Lower leg skin (tissue), 4 donors: Measurements from ENCODE around the gene SCRN2. TPM values are rescaled to one million over a fixed set of nuclear protein-coding genes. Genes with fewer than 3 reads are reported as not detected.

Source experiments
- DNase-seq, 2 donors: peaks; one replicate each; pipeline ENCODE4 v3.0.0-alpha.2; 2019; ENCODE audit warnings: low spot score in 2 of 2
- H3K4me3 ChIP-seq: fragments of 200-600 bp; sonication (generic); 2 replicates; pipeline ENCODE4 v1.5.1; 2017; ENCODE audit warnings: mild to moderate bottlenecking, low read depth; ENCODE audit not compliant: poor library complexity, severe bottlenecking
- CTCF ChIP-seq, 3 donors: fragments of 450-650 bp; IDR thresholded peaks; one replicate each; pipeline ENCODE4 v1.5.1; 2016; ENCODE audit warnings: antibody characterized with exemption in 3 of 3, mild to moderate bottlenecking in 3 of 3, moderate library complexity in 2 of 3
- POLR2A ChIP-seq, 2 donors: fragments of 450-650 bp; IDR thresholded peaks; one replicate each; pipeline ENCODE4 v1.6.1; 2016 to 2017; ENCODE audit warnings: antibody characterized with exemption in 2 of 2, mild to moderate bottlenecking in 1 of 2, moderate library complexity in 1 of 2
- WGBS, 2 donors: methylation state at CpG; one replicate each; pipeline ENCODE4 v1.1.5; 2018; 5-methylcytosine and 5-hydroxymethylcytosine counted together
- intact Hi-C: fragments of 100-400 bp; cut with DNase I; formaldehyde crosslinking; loops from one replicate; pipeline ENCODE4 v1.15.0; 2023; ENCODE audit warnings: low total_unique reads
- total RNA-seq, 4 donors: library from RNA; depleted of rRNA; stranded (reverse); fragments of >200 nt; gene quantifications; one replicate each; pipeline ENCODE4 v1.1.0, GENCODE V29; 2016

SCRN2 gene
- total RNA-seq = 10 to 100 TPM; 23.1 to 37.9 (median 28.3) TPM

GRCh38 chr17:47840742-47841487, at the start of gene SCRN2:
Gene SCRN2 (minus strand): TSS chr17:47841273. CDS start chr17:47840843, 430 bp downstream.
- WGBS, 2 donors = 0% methylated on average over 29 to 49 of the region's 55 CpGs
- peak within 1 kb of the TSS; percentile 63 for H3K4me3 ChIP-seq
- intact Hi-C loops = loop anchor here (2.0 kb wide), 1 partner anchor 48 kb away; no protein-coding TSS in a partner anchor
- peak; percentile 87 to 98 for DNase-seq
- peak in 1 of 3 donors; percentile 98 for TF ChIP-seq CTCF (IDR thresholded peaks at IDR 0.05)
- TF ChIP-seq POLR2A (IDR thresholded peaks at IDR 0.05) = no peak

GRCh38 chr17:47889734-47890529, 48.9 kb upstream of the SCRN2 start:
- DNase-seq = peak; percentile 84 to 98
- intact Hi-C loops = loop anchor here (2.0 kb wide), 1 partner anchor 49 kb away; the partner anchor contains the start of gene SCRN2
- H3K4me3 ChIP-seq = no peak overlapping the region
- WGBS, 2 donors = 39 to 40% methylated on average over 11 of the region's 11 CpGs
- TF ChIP-seq CTCF (IDR thresholded peaks at IDR 0.05) (peak in 1 of 3 donors; percentile 70), POLR2A (IDR thresholded peaks at IDR 0.05) (no peak)

GRCh38 chr17:47888293-47888692, 47.2 kb upstream of the SCRN2 start:
- intact Hi-C loops = loop anchor here (2.0 kb wide), 1 partner anchor 47 kb away; the partner anchor contains the start of gene SCRN2
- no peak for DNase-seq
- WGBS, 2 donors = 65 to 81% methylated on average over 6 of the region's 6 CpGs
- TF ChIP-seq CTCF (IDR thresholded peaks at IDR 0.05) = no peak
- TF ChIP-seq POLR2A (IDR thresholded peaks at IDR 0.05) = no peak
- no peak overlapping the region for H3K4me3 ChIP-seq

- no peak overlapping the region for H3K4me3 ChIP-seq
- WGBS, 2 donors = 35 to 41% methylated on average over 11 of the region's 11 CpGs
- DNase-seq = no peak
- TF ChIP-seq POLR2A (IDR thresholded peaks at IDR 0.05) (no peak), CTCF (IDR thresholded peaks at IDR 0.05) (no peak)
- intact Hi-C loops = no loop called here
Measured at GRCh38 chr17:47884905-47885730, 44.0 kb upstream of the SCRN2 start.

GRCh38 chr17:47884427-47884740, 43.3 kb upstream of the SCRN2 start:
- TF ChIP-seq CTCF (IDR thresholded peaks at IDR 0.05) (no peak), POLR2A (IDR thresholded peaks at IDR 0.05) (no peak)
- H3K4me3 ChIP-seq = no peak overlapping the region
- intact Hi-C loops = no loop called here
- WGBS, 2 donors = 20 to 39% methylated on average over 5 of the region's 5 CpGs
- no peak for DNase-seq
